ENCODE results near the gene STIL. TPM values are rescaled to one million over a fixed set of nuclear protein-coding genes. Genes with fewer than 3 reads are reported as not detected.

Gene STIL
- total RNA-seq, 1 experiment from 2014 or later: 29.7 TPM

DNA sequence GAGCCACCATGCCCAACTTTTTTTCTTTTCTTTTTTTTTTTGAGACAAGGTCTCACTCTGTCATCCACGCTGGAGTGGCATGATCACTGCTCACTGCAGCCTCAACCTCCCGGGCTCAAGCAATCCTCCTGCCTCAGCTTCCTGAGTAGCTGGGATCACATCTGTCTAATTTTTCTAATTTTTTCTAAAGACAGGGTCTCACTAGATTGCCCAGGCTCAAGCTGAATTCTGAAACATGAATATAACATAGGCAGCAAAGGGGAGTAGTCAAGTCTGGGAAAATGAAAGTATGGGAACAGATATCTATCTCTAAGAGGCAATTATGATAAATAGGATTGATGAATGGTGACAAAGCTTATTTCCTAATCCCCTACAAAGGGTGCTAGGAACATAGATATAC is 12.3 kb upstream of the STIL start (continued):
- TF ChIP-seq, protein P1, sequence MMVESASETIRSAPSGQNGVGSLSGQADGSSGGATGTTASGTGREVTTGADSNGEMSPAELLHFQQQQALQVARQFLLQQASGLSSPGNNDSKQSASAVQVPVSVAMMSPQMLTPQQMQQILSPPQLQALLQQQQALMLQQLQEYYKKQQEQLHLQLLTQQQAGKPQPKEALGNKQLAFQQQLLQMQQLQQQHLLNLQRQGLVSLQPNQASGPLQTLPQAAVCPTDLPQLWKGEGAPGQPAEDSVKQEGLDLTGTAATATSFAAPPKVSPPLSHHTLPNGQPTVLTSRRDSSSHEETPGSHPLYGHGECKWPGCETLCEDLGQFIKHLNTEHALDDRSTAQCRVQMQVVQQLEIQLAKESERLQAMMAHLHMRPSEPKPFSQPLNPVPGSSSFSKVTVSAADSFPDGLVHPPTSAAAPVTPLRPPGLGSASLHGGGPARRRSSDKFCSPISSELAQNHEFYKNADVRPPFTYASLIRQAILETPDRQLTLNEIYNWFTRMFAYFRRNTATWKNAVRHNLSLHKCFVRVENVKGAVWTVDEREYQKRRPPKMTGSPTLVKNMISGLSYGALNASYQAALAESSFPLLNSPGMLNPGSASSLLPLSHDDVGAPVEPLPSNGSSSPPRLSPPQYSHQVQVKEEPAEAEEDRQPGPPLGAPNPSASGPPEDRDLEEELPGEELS (CRISPR knock-in tag; IDR thresholded peaks at IDR 0.05): no peak
- TF ChIP-seq GABPB1 (CRISPR knock-in tag; IDR thresholded peaks at IDR 0.05) (no peak), CDX4 (CRISPR knock-in tag; IDR thresholded peaks at IDR 0.05; ENCODE audit: borderline replicate concordance) (no peak), ZNF263 (CRISPR knock-in tag; IDR thresholded peaks at IDR 0.05; ENCODE audit: low read depth) (no peak), ZMAT4 (CRISPR knock-in tag; IDR thresholded peaks at IDR 0.05) (no peak), SP1 (CRISPR knock-in tag; conservative IDR thresholded peaks at IDR 0.05) (no peak), SMAD4 (CRISPR knock-in tag; IDR thresholded peaks at IDR 0.05) (no peak), ZNF121 (CRISPR knock-in tag; IDR thresholded peaks at IDR 0.05) (no peak), CBFB (CRISPR knock-in tag; IDR thresholded peaks at IDR 0.05; ENCODE audit: low read depth) (no peak), ZBTB21 (CRISPR knock-in tag; IDR thresholded peaks at IDR 0.05; ENCODE audit: borderline replicate concordance) (no peak), ELF4 (CRISPR knock-in tag; IDR thresholded peaks at IDR 0.05; ENCODE audit: low read depth) (no peak), ETV6 (CRISPR knock-in tag; IDR thresholded peaks at IDR 0.05) (no peak)

DNA sequence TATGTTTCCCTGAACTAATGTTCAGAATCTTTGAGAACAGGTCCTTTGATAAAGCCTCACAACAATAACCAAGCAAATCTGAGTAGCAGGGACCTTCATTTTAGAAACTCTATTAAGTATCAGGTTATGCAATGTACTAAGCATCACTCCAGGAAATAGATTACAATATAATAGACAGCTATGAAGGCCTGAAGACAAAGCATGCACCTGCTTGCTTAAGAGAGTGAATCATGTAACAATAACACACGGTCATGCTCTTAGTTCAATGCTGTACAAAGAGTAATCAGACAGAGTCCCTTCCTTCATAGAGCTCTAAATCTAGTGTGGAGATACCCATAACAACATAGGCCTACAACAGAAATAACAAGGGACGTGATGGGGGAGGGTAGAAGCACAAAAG is 11.6 kb upstream of the STIL start:
- no peaks in the 10 kb centered on the region for H3K9me3 Mint-ChIP-seq
- H3K4me3 Mint-ChIP-seq: no peak overlapping the region
- ATAC-seq: no peak
- no peak for TF ChIP-seq NFYB (CRISPR knock-in tag; conservative IDR thresholded peaks at IDR 0.05; ENCODE audit: low read depth)
- no peak for TF ChIP-seq ZNF219 (CRISPR knock-in tag; IDR thresholded peaks at IDR 0.05; ENCODE audit: borderline replicate concordance)
- no peak for TF ChIP-seq HMGXB4 (CRISPR knock-in tag; IDR thresholded peaks at IDR 0.05)
- no peak for TF ChIP-seq NR3C1 (CRISPR knock-in tag; conservative IDR thresholded peaks at IDR 0.05; ENCODE audit: low read depth)
- no peak for TF ChIP-seq TEAD1 (CRISPR knock-in tag; IDR thresholded peaks at IDR 0.05)
- TF ChIP-seq, protein P2, sequence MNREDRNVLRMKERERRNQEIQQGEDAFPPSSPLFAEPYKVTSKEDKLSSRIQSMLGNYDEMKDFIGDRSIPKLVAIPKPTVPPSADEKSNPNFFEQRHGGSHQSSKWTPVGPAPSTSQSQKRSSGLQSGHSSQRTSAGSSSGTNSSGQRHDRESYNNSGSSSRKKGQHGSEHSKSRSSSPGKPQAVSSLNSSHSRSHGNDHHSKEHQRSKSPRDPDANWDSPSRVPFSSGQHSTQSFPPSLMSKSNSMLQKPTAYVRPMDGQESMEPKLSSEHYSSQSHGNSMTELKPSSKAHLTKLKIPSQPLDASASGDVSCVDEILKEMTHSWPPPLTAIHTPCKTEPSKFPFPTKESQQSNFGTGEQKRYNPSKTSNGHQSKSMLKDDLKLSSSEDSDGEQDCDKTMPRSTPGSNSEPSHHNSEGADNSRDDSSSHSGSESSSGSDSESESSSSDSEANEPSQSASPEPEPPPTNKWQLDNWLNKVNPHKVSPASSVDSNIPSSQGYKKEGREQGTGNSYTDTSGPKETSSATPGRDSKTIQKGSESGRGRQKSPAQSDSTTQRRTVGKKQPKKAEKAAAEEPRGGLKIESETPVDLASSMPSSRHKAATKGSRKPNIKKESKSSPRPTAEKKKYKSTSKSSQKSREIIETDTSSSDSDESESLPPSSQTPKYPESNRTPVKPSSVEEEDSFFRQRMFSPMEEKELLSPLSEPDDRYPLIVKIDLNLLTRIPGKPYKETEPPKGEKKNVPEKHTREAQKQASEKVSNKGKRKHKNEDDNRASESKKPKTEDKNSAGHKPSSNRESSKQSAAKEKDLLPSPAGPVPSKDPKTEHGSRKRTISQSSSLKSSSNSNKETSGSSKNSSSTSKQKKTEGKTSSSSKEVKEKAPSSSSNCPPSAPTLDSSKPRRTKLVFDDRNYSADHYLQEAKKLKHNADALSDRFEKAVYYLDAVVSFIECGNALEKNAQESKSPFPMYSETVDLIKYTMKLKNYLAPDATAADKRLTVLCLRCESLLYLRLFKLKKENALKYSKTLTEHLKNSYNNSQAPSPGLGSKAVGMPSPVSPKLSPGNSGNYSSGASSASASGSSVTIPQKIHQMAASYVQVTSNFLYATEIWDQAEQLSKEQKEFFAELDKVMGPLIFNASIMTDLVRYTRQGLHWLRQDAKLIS (CRISPR knock-in tag; IDR thresholded peaks at IDR 0.05; ENCODE audit: borderline replicate concordance): no peak
- TF ChIP-seq TCF7 (CRISPR knock-in tag; IDR thresholded peaks at IDR 0.05; ENCODE audit: low read depth): no peak
- TF ChIP-seq NR2C2 (CRISPR knock-in tag; IDR thresholded peaks at IDR 0.05): no peak
- TF ChIP-seq ZNF317 (CRISPR knock-in tag; IDR thresholded peaks at IDR 0.05; ENCODE audit: borderline replicate concordance, low read depth): no peak
- TF ChIP-seq, protein P1 (CRISPR knock-in tag; IDR thresholded peaks at IDR 0.05): no peak
- no peak for TF ChIP-seq ZBTB21 (CRISPR knock-in tag; IDR thresholded peaks at IDR 0.05; ENCODE audit: borderline replicate concordance)
- TF ChIP-seq, protein P3, sequence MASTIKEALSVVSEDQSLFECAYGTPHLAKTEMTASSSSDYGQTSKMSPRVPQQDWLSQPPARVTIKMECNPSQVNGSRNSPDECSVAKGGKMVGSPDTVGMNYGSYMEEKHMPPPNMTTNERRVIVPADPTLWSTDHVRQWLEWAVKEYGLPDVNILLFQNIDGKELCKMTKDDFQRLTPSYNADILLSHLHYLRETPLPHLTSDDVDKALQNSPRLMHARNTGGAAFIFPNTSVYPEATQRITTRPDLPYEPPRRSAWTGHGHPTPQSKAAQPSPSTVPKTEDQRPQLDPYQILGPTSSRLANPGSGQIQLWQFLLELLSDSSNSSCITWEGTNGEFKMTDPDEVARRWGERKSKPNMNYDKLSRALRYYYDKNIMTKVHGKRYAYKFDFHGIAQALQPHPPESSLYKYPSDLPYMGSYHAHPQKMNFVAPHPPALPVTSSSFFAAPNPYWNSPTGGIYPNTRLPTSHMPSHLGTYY (CRISPR knock-in tag; IDR thresholded peaks at IDR 0.05): no peak
- TF ChIP-seq SP1 (CRISPR knock-in tag; conservative IDR thresholded peaks at IDR 0.05): no peak
- ChIA-PET CTCF (no interaction called here), POLR2A (interaction anchor here (0.7 kb wide), 1 partner anchor 11 kb away, joined by 3 read pairs; the partner anchor contains the start of gene STIL)
- no peaks in the 10 kb centered on the region for H3K36me3 Mint-ChIP-seq
- no peak overlapping the region for H3K27ac Mint-ChIP-seq
- no peaks in the 10 kb centered on the region for H3K27me3 Mint-ChIP-seq (ENCODE audit: low read depth)
- no peaks in the 10 kb centered on the region for H3K4me1 Mint-ChIP-seq
- no peak for DNase-seq (ENCODE audit: low spot score)
